ENCODE measurements around the gene PPM1H.
"Not testable (repeated sequence)": the region's sequence is repeated elsewhere in the genome, so short reads cannot be mapped to it uniquely, and the experiment has no call there.

The PPM1H gene

DNA sequence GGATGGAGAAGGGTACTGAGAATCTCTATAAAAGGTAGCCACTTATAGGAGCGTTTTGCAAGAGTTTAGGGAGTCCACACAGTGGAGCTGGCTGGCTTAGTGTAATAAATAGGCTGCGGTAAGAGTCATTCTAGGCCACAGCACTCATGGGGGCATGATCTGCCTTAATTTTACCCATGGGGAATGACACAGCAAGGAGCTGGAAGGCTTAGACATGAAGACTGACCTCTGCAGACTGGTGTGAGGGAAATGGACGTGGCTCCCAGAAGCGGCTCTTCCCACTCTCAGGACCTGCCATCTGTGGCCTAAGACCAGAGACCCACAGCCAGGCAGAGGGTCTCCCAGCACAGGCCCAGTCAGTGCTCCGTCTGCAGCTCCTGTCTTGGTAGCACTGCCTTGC, 173.3 kb downstream of the PPM1H start:
- ATAC-seq: no peak

DNA sequence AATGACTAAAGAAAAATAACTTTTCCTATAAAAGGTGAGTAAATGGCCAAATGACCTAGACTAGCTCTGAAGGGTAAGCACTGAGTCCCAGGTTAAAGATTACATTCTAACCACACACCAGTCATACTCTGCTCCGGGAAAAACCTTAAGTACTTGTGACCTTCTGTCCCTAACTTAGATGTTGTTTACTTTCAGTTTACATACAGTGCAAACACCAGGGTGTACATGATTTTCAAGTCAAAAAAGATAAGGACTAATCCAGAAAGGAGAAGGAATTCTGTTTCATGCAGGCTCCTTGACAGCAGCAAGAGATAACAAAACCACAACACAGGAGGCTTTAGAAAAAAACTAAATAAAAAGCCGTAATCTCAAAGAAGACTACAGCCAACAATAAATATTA, 174.2 kb downstream of the PPM1H start:
- no peak for ATAC-seq

DNA sequence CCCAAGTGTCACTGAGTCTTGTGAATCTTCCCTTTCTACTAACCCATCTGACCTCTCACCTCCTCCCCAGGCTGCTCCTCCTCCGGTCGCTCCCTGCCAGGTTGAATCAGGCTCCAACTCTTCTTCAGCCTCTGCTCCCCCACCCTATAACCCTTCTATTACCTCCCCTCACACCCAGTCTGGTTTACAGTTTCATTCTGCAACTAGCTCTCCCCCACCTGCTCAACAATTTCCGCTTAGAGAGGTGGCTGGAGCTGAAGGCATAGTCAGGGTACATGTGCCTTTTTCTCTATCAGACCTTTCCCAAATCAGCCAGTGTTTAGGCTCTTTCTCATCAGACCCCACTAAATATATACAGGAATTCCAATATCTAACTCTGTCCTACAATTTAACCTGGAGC, 174.6 kb downstream of the PPM1H start:
- not testable (repeated sequence) for ATAC-seq

- peak; percentile 56 to 67 for ATAC-seq
These were observed 176.7 kb downstream of the PPM1H start for GRCh38 chr12:62758216-62758615.

DNA sequence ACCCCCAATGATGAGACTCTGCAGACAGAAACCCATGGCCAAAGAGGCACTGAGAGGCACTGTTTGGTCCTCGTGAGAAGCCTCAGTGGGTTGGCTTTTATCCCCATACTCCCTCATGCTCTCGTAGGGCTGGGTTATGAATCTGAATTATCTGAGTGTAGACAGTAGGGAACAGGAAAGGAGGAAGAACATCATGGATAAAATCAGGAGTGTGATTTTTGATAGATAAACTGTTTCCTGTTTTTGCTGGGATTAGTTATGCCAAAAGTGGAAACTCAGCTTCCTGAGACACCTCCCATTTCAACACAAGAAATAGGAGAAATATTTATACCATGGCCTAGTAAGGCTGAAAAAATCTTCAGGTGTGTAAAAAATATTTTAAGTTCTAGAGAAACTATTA, 177.9 kb downstream of the PPM1H start:
- no peak for ATAC-seq

DNA sequence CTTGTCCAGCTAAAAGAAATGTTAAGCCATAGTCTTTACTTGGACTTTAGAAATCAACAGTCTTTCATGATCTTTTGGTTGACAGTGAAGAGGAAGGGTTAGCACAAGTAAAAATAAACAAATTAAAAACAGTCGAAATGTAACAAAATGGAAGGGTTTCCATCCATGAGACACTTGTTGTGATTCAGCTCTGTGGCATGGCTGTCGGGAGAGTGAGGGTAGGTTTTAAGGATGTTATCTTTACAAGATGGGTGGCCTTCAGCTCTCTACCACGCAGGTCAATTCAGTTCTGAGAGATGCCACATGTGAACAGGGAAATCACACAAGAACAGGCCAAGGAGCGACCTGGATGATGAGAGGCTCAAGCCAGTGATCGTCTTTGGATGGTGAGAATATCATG, 180.2 kb downstream of the PPM1H start:
- no peak for ATAC-seq

DNA sequence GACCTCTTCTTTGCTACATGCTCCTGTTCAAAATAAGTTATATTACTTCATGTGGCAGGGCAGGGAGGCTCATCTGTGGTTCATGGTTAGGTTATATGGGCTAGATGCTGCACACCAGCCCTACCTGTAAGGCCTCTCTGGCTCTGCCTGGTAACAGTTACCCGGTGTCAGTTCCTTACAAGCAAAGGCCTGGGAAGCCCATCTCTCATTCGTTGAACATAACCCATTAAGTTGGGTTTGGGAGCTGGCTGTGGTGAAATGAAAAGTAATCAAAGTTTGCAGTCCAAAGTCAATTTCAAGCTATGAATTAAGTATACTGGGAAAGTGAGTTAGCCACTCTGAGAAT, 183.2 kb downstream of the PPM1H start:
- no peak for ATAC-seq

DNA sequence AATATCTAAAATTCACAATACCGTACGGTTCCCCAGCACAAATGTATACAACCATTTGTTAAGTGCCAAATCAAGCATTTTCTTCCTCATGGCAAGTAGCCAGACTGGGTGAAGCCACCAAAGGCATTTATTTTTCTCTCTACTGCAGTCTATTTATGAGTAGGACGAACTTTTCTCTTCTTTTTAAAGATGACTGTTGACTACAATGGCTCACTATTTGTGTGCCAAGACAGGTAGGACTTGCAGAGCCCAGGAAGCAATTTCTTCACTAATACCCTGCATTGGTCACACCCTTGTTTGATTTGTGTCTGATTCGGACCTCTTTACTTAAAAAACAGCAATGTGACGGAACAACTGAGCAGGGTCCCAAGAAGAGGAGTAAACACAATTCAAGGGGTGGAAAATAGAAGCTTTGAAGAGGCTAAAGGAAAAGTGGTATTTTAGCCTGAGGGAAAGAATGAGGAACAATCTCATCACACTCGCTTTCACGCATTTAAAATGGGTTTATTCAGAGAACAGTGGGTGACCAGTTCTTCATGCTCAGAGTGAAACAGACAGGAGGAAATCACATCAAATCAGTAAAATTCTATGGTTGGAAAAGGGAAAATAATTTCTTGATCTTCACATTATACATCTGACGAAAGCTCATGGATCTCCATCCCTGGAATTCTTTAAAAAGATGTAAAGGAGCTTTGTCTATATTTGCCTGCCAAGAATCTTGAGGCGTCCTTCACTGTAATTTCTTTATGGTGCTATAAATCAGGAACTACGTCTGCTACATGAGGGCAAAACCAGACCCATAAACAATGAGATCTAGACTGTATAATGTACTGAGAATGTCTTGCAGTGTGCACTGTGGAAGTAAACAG, 183.8 kb downstream of the PPM1H start:
- no peak for ATAC-seq

- ATAC-seq: no peak
These were observed 185.4 kb downstream of the PPM1H start for GRCh38 chr12:62749586-62749985.

- ATAC-seq: no peak
These were observed 185.9 kb downstream of the PPM1H start for GRCh38 chr12:62748941-62749468.

DNA sequence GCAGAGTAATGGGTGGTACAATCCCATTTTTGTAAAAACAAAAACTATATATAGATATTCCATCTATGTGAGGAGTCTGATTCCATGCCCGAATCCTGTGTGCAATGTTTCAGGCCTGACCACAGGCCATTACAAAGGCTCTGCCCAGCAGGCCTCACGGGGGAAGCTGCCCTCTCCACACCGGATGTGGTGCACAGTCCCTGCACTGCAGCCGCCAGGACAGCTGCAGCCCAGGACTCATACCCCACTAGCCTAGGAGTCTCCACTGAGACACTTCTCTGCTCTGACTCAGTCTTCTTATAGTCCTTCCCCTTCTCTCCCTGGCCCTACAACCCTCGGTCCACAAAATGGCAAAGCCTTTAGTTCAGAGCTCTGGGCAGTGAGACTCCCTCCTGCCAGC, 190.4 kb downstream of the PPM1H start:
- no peak for ATAC-seq

DNA sequence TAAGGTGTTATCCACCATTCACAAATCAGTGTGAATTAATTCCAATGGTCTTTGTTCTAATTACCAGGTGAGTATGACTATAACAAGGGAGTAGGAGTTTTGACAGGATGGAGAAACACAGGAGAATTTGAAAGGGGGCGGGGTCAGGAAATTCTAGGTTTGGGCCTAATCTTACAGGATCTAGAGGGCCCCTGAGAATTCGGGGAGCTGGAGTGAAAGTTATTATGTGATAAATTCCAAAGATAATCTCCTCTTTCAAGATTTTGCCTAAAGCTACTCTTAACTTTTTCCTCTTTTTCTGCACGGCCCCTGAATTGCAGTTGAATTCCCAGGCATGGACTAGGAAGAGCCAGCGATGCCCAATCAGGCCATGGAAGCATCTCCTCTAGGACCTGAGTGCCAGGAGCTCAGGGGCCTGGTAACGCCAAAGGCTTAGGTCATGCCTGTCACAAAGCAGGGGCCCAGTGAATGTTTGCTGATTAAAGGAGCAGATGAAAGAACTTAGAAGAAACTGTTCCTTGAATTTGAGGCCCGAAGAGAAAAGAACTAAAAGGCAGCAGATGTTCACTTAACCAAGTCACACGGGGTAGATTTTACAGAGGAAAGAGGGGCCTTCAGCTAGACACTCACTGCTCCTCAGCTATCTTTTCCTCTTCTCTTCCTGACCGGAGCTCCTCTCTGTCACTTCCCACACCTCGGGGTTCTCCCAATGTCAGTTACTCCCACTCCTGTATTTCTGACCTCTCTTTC, 195.5 kb downstream of the PPM1H start:
- no peak for ATAC-seq

DNA sequence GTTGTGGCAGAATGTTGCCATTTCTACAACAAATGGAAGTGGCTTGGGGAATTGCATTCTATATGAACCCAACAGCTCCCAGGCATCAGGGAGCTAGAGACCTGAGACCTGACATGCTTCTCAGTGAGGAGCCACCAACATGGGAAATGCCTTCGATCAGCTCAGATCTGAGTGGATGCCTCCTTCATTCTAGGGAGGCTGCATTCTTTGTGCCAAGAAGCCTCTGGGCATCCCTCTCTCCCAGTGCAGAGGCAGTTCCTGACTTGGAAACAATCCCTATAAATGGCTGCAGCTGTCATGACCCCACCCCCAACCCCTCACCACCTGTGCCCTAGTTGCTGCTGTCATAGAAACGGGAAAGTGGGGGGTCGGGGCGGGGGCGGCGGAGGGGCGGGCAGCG, 196.3 kb downstream of the PPM1H start:
- no peak for ATAC-seq

- ATAC-seq: no peak
These were observed 196.8 kb downstream of the PPM1H start for GRCh38 chr12:62738105-62738504.

GRCh38 chr12:62737615-62738014, 197.3 kb downstream of the PPM1H start:
- no peak for ATAC-seq

DNA sequence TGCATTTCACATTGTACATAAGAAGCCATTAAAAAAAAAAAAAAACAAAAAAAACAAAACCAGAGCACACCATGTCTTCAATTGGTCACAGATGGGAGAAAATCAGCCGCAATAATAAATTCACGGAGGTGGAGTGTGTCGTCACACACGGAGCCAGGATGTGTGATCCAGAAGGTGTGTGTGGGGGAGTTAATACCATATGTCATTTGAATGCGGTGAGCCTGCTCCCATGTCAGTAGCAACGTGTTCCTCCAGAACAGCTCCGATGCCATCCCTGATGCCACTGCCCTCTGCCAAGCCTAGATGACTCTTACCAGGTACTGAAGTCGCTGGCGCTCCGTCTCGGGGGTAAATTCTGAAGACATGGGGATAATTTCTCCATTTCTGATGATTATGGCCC, 197.8 kb downstream of the PPM1H start:
- no peak for ATAC-seq

GRCh38 chr12:62736596-62736995, 198.4 kb downstream of the PPM1H start:
- ATAC-seq: no peak

- peak in 1 of 2 donors; percentile 27 for ATAC-seq
These were observed 202.0 kb downstream of the PPM1H start for GRCh38 chr12:62732861-62733427.

- ATAC-seq: no peak
These were observed 203.7 kb downstream of the PPM1H start for GRCh38 chr12:62731055-62731820.

- ATAC-seq: no peak
These were observed 204.3 kb downstream of the PPM1H start for GRCh38 chr12:62730649-62731048.

- ATAC-seq: not testable (repeated sequence)
These were observed 205.1 kb downstream of the PPM1H start for GRCh38 chr12:62729579-62730544.

DNA sequence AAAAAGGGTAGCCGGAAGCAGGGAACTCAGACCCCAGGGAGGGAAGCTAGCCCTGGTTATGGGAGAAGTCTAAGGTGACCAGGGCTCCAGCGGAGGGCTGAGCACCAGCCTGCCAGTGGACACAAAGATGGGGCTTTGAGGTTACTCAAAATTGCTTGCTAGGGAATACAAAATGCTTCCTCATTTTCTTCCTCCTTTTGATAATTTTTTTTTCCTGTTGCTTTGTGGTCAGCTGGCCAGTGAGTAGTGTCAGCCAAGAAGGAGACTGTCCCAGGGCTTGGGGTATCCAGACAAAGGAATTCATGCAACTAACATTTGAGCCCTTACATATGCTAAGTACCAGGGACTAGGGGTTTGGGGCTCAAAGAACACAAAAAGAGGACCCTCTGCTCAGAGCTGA, 206.2 kb downstream of the PPM1H start:
- ATAC-seq: no peak
